ENCODE measurements around the gene ST6GALNAC3.

Gene ST6GALNAC3

DNA sequence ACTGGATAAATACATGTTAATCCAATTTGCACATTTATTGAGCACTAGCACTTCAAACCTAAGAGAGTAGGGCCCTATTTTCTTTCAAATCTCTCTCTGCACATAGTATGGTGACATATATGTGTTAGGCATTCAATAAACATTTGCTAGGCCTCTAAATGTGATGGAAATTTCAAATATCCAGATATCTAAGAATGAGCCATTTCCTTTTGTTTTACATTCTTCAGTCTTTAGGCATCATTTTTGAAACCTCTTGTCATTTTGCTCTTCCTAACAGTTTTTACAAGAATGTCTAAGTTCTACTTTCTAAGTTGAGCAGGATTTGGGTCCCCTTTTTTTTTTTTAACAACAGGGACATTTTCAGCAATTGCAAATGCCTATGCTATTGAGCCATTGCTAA is 397.0 kb downstream of the ST6GALNAC3 start:
- DNase-seq, result no peak

DNA sequence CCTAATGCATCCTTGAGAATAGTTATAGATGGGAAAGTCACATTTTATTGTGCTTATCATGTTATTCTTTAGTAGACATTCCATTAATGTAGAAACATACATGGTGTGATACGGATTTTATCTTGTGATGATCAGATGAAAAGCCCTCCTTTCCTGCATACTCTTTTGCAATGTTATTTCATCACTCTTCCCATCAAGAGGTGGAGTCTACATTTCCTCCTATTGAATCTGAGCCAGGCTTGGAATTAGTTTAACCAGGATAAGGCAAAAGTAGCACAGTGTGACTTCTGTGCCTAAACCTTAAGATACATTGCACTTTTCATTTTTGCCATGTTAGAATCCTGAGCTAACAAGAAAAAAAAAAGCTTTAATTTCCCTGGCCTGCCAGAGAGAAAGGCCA is 399.0 kb downstream of the ST6GALNAC3 start:
- DNase-seq, result no peak

DNA sequence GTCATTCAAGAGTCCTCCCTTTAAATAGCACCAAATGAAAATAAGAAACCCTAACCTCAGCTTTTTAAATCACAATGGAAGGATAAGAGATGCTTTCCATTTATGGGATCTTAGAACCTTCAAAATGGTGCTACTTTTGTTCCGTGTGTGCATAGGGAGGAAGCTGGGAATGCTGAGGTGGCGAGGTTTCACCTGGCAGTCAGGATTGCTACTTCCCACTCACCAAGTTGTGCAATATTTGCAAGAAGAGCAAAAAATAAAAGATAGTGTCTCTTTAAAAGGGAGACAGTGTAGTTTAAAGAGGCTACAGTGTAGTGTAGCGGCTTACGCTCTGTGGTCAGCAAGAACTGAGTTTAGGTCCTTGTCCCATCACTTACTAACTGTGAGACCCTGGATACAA is 400.4 kb downstream of the ST6GALNAC3 start:
- no peak for DNase-seq

DNA sequence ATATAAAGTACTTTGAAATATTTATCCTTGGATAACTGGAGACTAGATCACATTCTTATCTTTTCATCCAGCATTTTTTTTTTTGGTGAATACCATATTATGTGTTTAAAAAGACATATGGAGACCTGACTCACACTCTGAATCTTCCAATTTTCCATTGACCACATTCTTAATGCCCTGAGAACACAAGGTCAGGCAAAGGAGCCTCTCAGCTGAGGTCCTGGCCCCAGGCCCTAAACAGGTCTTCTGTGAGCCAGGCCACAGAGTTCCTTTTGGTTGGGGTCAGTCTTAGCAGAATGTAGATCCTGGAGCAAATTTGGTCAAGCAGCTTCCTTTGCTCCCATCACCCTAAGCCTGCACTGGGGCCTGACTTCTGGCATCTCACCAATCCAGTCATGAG is 402.6 kb downstream of the ST6GALNAC3 start:
- DNase-seq, result no peak

DNA sequence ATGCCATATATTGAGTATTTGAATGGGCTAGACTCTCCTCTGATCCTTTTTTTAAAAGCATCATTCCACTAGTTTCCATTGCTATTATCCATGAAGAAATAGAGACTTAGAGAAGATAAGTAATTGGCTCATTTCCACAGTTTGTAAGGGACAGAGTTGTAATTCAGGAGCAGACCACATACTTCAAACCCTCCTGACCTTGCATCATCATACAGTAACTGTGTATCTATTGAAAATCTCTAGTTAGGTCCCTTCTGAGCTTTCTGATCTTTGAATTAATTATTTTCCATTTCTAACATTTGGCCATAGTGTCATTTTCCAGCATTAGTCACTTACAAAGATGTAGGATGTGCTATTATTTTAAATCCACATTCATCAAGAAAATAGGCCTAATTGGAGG is 406.3 kb downstream of the ST6GALNAC3 start:
- no peak for DNase-seq

DNA sequence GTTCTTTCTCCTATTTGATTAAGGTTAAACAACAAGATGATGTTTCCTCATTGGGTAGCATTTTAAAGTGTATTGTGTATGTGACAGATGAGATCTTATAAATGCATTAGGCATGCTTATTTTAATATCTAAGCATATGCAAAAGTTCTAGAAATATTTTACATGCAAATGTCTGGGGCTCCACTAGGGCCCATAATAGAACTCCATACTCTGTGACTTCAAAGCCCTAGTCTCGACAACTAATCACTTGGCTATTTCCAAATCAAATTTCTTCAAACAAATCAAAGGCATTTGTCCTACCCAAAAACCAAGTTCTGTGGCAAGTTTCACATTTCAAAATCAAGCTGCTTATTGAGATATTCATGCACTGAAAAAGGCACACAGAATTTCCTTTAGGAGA is 407.1 kb downstream of the ST6GALNAC3 start:
- DNase-seq, result no peak

DNA sequence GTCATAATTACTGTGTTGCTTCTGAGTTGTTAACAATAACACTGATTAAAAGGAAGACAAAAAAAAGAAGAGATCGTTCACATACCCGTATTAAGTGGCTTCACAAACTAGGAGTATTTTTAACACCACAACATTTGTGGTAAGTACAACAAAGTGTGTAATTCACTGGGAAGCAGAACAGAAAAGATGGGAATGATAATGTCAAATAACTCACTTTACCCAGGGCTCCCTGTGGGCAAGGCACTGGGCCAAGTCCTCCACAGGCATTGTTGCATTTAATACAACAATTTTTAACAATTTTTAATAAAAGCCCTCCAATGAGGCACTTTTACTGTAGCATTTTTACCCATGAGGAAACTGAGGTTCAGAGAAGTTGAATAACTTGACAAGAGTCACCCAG is 407.7 kb downstream of the ST6GALNAC3 start:
- no peak for DNase-seq

DNA sequence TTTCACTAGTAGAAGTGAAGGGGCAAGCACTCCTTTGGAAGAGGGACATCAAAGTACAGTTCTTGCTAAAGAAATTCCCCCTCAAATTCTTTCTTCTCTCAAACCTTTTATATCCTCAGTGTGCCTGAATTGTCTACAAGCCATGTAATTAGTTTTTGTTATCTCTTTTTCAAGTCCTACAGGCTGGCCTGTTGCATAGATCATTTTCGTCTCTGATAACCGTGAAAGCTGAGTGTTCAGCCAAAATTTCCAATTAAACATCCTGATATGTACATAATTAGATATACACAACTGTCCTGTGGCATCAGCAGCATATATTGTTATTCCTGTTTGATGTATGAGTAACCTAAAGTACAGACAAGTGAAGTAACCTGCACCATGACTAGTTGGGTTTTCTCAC is 417.2 kb downstream of the ST6GALNAC3 start:
- no peak for DNase-seq

DNA sequence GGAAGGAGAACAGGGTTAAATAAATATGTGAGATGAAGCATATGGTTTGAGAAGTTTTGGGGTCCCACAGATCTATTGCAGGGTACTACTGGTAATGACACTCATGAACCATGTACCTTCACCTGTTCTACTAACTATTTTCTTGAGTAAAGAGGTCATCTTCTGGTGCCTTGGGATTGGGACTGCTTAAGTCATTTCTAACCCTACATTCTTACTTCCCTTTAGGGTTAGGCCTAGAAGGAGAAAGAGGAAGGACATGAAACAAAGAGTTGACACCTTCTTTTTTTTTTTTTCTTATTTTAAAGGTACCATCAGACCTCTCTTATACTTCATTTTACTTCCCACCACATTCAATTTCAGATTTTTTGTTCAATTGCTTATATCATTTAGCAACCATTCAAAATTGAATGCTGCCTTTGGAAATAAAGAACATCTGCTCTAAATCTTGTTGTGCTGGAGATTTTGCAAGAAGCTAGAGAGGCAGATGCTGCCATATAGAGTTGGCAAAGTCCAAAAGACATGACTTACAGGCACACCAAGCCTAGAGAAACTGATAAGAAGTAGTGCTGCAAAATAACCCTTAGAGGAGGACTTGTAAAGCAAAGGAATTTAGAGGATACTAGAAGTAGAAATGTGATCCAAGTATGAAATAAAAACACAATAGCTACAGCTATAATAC is 418.3 kb downstream of the ST6GALNAC3 start:
- DNase-seq, result no peak

DNA sequence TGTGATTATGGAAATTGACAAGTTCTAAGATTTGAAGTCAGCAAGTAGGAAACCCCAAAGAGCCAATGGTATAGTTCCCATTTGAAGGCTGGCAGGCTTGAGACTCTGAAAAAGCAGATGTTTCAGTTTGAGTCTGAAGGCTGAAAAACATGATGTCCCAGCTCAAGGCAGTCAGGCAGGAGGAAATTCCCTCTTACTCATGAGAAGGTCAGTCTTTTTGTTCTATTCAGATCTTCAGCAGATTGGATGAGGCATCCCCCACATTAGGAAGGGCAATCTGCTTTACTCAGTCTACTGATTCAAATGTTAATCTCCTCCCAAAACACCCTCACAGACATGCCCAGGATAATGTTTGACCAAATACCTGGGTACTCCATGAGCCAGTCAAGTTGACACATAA is 420.3 kb downstream of the ST6GALNAC3 start:
- DNase-seq, result no peak

DNA sequence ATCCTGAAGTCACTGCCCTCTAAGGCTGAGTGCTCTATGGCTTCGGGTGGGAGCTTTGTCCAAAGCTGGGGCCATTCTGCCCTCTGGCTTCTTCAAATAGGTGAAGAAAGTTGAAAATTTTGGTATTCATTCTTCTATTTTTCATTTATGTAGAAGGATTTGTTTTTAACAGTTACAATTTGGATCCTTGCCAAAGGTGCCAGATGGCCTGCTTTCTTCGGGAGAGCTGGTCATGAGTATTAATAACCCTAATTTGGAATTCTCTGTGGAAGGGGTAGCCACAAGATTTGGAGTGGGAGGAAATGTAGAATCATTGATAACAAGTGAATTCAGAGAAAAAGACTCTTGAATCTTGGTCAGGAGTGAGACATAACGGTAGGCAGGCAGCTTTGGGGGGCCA is 422.3 kb downstream of the ST6GALNAC3 start:
- no peak for DNase-seq

DNA sequence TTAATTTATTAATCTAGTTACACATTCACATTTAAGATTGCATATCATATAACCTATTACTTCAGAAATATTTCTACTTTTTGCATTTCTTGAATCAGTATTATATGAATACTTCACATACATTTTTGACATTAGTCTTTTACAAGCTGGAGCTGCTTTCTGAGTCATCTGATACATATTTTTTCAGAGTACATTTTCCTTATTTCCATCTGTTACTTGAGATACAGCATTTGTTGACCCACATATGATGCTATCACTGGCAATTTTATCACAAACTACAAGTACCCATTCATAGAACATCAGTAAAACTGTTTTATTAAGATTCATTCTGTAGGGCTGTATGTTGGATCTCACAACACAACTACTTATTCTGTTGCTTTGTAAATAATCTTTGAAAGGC is 425.6 kb downstream of the ST6GALNAC3 start:
- DNase-seq, result no peak

DNA sequence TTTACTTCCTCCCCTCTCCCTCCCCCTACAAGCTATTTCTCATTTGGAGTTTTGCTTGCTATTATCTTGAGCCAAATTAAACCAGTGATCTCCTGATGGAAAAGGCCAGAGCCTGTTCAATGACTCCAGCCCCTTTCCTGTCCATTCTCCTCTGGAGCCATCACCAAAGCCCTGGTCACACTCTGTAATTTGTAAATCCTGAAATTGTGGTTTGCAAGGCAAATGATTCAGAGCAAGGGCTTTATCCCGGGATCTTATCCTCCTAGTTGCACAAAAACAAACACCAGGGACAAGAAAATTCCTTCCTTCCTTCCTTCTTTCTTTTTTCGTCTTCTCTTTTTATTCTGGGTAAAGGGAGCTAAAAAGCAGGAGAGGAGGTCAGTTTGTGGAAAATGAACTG is 426.6 kb downstream of the ST6GALNAC3 start:
- no peak for DNase-seq

DNA sequence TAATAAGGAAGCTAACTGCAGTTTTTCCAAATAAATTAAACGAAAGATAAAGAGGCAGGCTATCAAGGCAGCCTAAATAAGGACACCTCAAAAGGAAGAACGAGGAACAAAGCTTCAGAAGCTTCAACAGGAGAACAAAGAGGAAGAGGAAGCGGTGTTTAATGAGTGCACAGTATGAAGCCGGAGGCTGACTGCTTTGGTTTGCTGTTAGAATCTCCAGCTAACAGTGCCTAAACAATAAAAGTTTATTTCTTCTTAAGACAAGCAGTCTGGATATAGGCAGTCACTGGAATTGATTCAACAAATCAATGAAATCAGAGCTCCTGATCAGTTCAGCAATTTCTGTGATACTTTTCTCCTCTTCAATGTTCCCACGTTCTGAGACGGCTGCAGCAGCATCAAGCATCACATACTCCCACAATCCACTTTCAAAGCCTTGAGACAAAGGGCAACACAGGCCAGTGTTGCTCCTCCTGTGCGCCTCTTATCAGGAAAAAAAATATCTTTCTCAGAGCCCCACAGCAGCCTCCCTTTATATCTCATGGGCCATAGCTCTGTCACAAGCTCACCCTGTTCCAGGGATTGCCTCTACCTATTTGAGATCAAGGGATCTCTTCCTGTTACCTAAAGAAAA is 427.2 kb downstream of the ST6GALNAC3 start:
- DNase-seq, result no peak

DNA sequence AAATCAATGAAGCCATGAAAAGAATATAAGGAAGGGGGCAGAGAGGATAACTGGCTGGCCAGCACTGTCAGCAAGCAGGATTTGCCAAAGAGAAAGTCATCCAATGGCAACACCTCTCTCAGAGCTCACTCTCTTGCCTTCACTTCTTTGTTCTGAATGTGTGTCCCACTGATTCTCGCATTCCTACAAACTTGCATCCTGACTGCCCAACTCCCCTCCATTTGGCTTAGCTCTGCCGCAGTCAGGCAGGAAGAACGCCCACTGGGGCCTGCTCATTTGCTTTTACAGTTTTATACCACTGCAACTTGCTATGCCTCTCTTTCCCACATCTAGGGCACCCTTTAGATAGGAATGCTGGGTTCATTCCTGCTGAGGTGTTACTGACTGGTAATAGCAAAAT is 428.6 kb downstream of the ST6GALNAC3 start:
- no peak for DNase-seq

DNA sequence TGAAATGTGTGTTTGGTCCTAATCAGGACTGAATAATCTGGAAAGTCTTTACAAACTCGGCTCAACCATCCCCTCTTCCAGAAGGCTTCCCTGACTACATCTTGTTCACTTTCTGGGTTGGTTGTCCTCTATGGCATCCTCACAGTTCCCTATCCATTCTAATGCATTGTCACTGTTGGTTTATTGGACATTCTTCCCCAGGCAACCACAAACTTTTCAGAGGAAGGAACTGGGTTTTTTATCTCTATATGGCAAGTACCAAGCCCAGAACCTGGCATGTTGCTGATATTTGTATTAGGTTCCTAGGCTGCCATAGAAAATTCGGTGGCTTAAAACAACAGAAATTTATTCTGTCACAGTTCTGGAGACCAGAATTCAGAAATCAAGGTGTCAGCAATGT is 429.2 kb downstream of the ST6GALNAC3 start:
- no peak for DNase-seq

DNA sequence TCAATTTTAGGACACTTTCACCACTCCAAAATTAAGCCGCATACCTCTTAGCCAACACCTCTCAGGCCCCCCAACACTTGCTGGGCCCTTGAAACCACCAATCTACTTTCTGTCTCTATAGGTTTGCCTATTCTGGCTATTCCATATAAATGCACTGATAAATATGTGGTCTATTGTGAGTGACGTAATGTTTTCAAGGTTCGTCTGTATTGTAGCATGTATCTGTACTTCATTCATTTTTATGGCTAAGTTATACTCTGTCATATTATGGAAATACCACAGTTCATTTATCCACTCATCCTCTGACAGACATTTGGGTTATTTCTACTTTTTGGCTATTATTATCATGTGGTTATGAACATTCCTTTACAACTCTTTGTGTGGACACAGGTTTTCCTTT is 432.8 kb downstream of the ST6GALNAC3 start:
- no peak for DNase-seq

DNA sequence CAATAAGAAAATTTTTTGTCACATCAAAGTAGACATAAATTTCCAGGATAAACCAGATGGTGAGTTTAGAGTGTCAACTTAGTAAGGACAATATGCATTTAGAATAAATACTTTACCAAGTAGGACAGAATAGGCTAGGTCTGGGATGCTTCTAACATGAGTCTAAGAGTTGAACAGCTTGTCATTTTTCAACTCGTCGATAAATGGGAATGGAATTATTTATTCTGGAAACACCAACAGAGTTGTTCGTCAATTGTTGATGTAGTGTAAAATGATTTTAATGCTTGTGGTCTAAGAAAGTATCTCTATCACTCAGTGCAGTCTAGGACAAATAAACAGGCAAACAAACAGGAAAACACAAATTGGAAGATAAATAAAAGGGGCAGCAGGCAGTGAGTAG is 434.3 kb downstream of the ST6GALNAC3 start:
- no peak for DNase-seq

DNA sequence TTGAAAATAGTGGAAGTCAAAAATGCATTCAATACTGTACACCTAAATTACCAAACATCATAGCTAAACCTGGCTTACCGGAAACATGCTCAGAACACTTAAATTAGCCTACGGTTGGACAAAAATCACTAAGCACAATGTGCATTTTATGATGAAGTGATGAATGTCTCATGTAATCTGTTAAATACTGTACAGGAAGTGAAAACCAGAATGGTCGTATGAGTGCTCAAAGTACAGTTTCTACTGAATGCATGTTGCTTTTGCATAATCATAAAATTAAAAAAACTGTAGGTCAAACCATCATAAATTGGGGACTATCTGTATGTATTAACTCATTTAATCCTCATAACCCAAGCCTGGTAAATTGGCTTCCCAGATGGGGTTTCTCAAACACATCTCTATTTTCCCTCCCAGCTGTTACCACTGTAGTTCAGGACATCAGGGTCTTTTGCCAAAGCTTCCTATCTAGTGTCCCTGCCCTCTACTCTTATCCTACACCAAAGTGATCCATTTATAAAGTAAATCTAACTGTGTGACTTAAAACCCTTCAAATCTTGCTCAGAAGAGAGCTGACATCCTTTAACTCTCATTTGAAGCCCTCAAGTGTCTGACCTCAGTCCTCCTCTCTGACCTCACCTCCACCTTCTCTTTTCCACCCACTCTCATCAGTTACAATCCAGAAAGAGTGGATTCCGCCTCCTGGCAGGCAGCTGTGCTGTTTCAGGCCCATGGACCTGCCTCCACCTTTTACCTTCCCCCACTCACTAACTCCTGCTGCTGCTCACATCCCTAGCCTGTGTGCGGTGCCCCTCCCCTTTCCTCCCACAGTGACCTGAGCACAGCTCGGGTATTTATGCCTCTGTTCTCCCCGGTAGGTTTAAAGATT is 436.4 kb downstream of the ST6GALNAC3 start:
- DNase-seq, result no peak

DNA sequence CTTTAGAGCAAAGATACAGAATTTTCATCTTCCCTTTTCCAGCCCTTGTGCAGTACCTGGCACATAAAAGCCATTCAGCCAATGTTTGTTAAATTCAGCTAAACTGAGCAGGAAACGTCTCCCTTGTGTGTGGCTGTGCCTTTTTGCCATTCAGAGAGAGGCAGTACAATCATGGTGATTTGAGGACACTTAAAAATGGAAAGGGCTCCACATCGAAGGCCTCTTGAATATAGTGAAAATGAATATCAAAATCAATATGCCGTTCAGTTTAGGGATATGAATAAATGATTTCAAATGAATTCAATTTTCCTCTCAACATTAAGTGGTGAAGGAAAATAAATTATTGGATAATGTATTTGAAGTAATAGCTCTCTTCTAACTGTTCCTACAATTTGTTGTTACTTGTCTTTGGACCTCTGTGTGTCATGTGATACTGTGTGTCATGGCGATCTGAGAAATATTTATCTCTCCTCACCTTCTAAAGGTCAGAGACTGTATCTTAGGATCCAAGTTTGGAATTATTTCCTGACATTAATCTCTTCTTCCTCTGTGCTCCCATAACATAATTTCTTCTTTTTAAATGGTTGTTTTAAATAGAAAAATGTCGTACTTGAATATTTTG is 437.1 kb downstream of the ST6GALNAC3 start:
- DNase-seq, result no peak

DNA sequence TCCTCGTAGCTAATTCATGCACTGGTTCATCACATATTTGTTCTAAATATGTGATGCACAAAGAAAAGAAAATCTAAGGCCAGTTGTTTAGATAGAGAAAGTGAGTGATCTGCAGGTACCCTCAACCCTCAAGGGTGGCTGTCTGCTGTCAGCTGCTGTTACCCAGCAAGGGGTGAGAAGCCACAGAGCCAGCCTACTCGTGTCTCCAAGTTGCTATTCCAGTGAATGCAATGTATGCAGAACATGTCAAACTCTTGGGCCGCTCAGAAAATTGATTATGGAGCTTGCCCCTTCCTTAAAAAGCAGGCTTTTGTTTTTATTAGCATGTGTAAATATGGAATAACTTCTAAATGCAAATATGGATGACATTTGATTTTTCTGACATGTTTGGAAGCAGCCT is 456.4 kb downstream of the ST6GALNAC3 start:
- no peak for DNase-seq

DNA sequence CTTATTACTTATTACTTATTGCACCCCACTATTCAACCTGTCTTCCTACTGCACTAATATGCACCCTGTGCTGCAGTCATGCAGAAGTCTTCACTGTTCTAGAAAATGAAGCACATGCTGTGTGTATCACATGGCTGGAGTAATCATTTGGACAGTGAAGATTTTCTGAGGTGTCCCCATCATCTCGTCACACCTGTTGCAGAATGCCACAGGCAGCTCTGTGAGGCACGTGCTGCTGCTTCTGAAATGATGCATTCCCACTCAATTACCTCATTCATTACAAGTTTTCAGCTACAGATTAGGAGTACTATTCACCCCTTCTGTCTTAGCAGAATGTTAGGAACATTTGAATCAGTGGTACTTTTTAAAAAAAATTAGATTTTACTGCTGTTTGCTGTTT is 467.1 kb downstream of the ST6GALNAC3 start:
- no peak for DNase-seq

DNA sequence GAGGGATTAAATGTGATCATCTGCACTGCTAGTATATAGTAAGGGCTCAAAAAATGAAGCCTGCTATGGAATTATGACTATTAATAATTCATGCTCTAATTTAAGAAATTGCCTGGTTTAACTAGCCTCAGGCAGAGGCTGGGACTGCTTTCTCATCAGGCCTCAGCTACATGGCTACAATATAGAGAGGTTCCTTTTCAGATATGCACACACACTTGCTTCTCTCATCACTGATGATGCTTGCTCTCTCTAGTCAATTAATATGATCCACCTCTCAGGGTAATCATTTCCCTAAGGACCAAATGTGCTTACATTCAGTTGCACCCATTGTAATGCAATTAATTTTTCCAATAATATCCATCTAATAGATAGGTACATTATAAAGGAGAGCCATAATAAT is 467.8 kb downstream of the ST6GALNAC3 start:
- DNase-seq, result no peak

DNA sequence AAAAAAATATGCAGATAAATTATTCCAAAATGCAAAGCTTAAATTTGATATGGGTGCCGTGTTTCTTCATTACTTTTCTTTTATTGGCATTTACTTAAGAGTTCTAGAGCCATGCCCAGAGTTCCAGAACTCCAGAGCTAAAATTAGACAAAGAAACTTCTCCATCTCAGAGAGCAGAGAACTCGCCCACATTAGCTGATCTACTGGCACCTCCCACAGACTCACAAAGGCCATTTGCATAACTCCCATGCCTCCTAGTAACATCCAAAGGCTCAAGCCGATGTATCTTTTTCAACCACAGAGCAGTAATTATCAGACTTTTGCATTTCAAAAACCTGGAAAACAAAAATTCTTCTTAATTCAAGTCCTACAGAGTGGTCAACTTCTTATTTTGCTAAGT is 468.9 kb downstream of the ST6GALNAC3 start:
- DNase-seq, result no peak
